GM18519 (cell line): Measurements from ENCODE around the gene FIBCD1.
"Not testable (repeated sequence)": the region's sequence is repeated elsewhere in the genome, so short reads cannot be mapped to it uniquely, and the experiment has no call there.

Experiments
- ATAC-seq: cut with Tn5 transposase; IDR thresholded peaks from one replicate; pipeline ENCODE4 v1.9.1; 2021; ENCODE audit warnings: mild to moderate bottlenecking, moderate library complexity; ENCODE audit not compliant: unreplicated experiment, low FRiP score

FIBCD1 gene

GRCh38 chr9:130974697-130975096 is 35.6 kb upstream of the FIBCD1 start:
- ATAC-seq = no peak

GRCh38 chr9:130973686-130974281 is 34.7 kb upstream of the FIBCD1 start:
- no peak for ATAC-seq

- ATAC-seq = no peak
Measured at GRCh38 chr9:130972957-130973685, 34.1 kb upstream of the FIBCD1 start.

GRCh38 chr9:130972277-130972956 is 33.4 kb upstream of the FIBCD1 start:
- ATAC-seq = no peak

- no peak for ATAC-seq
Measured at GRCh38 chr9:130971294-130971849, 32.3 kb upstream of the FIBCD1 start.

- no peak for ATAC-seq
Measured at GRCh38 chr9:130970855-130971254, 31.8 kb upstream of the FIBCD1 start.

- no peak for ATAC-seq
Measured at GRCh38 chr9:130970052-130970451, 31.0 kb upstream of the FIBCD1 start.

GRCh38 chr9:130965680-130966079 is 26.6 kb upstream of the FIBCD1 start:
- ATAC-seq = no peak

- ATAC-seq = no peak
Measured at GRCh38 chr9:130963916-130964315, 24.9 kb upstream of the FIBCD1 start.

- ATAC-seq = no peak
Measured at GRCh38 chr9:130963337-130963908, 24.4 kb upstream of the FIBCD1 start.

GRCh38 chr9:130962418-130963316 is 23.6 kb upstream of the FIBCD1 start:
- ATAC-seq = no peak

GRCh38 chr9:130961511-130962300 is 22.7 kb upstream of the FIBCD1 start:
- no peak for ATAC-seq

- ATAC-seq = no peak
Measured at GRCh38 chr9:130960522-130961378, 21.7 kb upstream of the FIBCD1 start.

GRCh38 chr9:130959809-130960334 is 20.8 kb upstream of the FIBCD1 start:
- ATAC-seq = no peak

GRCh38 chr9:130958564-130958963 is 19.5 kb upstream of the FIBCD1 start:
- ATAC-seq = not testable (repeated sequence)

- no peak for ATAC-seq
Measured at GRCh38 chr9:130957451-130958203, 18.6 kb upstream of the FIBCD1 start.

- no peak for ATAC-seq
Measured at GRCh38 chr9:130956636-130957450, 17.8 kb upstream of the FIBCD1 start.
